Nephron (organoid): Measurements from ENCODE around the gene ZCCHC3.
"Not testable (repeated sequence)": the region's sequence is repeated elsewhere in the genome, so short reads cannot be mapped to it uniquely, and the experiment has no call there.

Source experiments
- H3K27ac Mint-ChIP-seq, 3 experiments: 2 replicates each; pipeline ENCODE4 v1.8.0; 2020; ENCODE audit warnings: mixed read lengths in 3 of 3, mild to moderate bottlenecking in 2 of 3, moderate library complexity in 1 of 3
- H3K27me3 Mint-ChIP-seq: 2 replicates; pipeline ENCODE4 v1.8.0; 2021; ENCODE audit warnings: low read depth, mild to moderate bottlenecking, moderate library complexity, mixed read lengths
- H3K36me3 Mint-ChIP-seq: 2 replicates; pipeline ENCODE4 v1.8.0; 2020; ENCODE audit warnings: low read depth, mixed read lengths
- H3K4me1 Mint-ChIP-seq: 2 replicates; pipeline ENCODE4 v1.8.0; 2020; ENCODE audit warnings: mixed read lengths
- H3K4me3 Mint-ChIP-seq, 3 experiments: 2 replicates each; pipeline ENCODE4 v1.8.0; 2020; ENCODE audit warnings: mild to moderate bottlenecking in 3 of 3, mixed read lengths in 3 of 3, moderate library complexity in 2 of 3
- H3K9me3 Mint-ChIP-seq: 2 replicates; pipeline ENCODE4 v1.8.0; 2020; ENCODE audit warnings: mixed read lengths
- CTCF ChIP-seq, 3 experiments: fragments of 200-600 bp; sonication (generic); IDR thresholded peaks; one replicate each; pipeline ENCODE4 v1.5.0; 2021; ENCODE audit warnings: antibody characterized with exemption in 3 of 3; ENCODE audit not compliant: unreplicated experiment in 3 of 3

Gene ZCCHC3

GRCh38 chr20:297098-297924 is at the start of gene ZCCHC3:
TSS of gene ZCCHC3 (plus strand) at chr20:297570. CDS start at chr20:297587, 17 bp downstream.
- Mint-ChIP-seq H3K27me3 (no peaks in the 10 kb centered on the region), H3K4me3 (peak within 1 kb of the TSS; percentile 100), H3K27ac (peak within 1 kb of the TSS; percentile 99 to 100 (median 100)), H3K36me3 (peaks cover 11% of the 10 kb centered on the region), H3K4me1 (peaks cover 46% of the 10 kb centered on the region), H3K9me3 (no peaks in the 10 kb centered on the region)
- peak in 2 of 3 experiments; percentile 8 to 17 for TF ChIP-seq CTCF (IDR thresholded peaks at IDR 0.05; ENCODE audit: unreplicated experiment in 3 of 3)

- no peak for TF ChIP-seq CTCF (IDR thresholded peaks at IDR 0.05; ENCODE audit: unreplicated experiment in 3 of 3)
- no peaks in the 10 kb centered on the region for H3K36me3 Mint-ChIP-seq
- H3K4me1 Mint-ChIP-seq = no peaks in the 10 kb centered on the region
- H3K9me3 Mint-ChIP-seq = no peaks in the 10 kb centered on the region
- no peak overlapping the region for H3K27ac Mint-ChIP-seq
- peaks cover 18% of the 10 kb centered on the region for H3K27me3 Mint-ChIP-seq
- no peak overlapping the region for H3K4me3 Mint-ChIP-seq
Observed at GRCh38 chr20:251354-251753, 46.0 kb upstream of the ZCCHC3 start.

GRCh38 chr20:252801-253200 is 44.6 kb upstream of the ZCCHC3 start:
- Mint-ChIP-seq H3K4me3 (no peak overlapping the region), H3K27ac (no peak overlapping the region), H3K36me3 (no peaks in the 10 kb centered on the region), H3K4me1 (no peaks in the 10 kb centered on the region), H3K9me3 (no peaks in the 10 kb centered on the region), H3K27me3 (peaks cover 18% of the 10 kb centered on the region)
- no peak for TF ChIP-seq CTCF (IDR thresholded peaks at IDR 0.05; ENCODE audit: unreplicated experiment in 3 of 3)

- peaks cover 18% of the 10 kb centered on the region for H3K27me3 Mint-ChIP-seq
- H3K4me1 Mint-ChIP-seq, H3K9me3 Mint-ChIP-seq, H3K4me3 Mint-ChIP-seq, H3K36me3 Mint-ChIP-seq, H3K27ac Mint-ChIP-seq: not testable (repeated sequence)
Observed at GRCh38 chr20:253447-253846, 43.9 kb upstream of the ZCCHC3 start.

- Mint-ChIP-seq H3K4me3 (no peak within 1 kb of the TSS), H3K36me3 (no peaks in the 10 kb centered on the region), H3K4me1 (no peaks in the 10 kb centered on the region), H3K27me3 (peaks cover 11% of the 10 kb centered on the region), H3K9me3 (no peaks in the 10 kb centered on the region), H3K27ac (no peak within 1 kb of the TSS)
- no peak for TF ChIP-seq CTCF (IDR thresholded peaks at IDR 0.05; ENCODE audit: unreplicated experiment in 3 of 3)
Observed at GRCh38 chr20:257419-257818, 40.0 kb upstream of the ZCCHC3 start, which contains the start of gene DEFB132. TSS of gene DEFB132 (plus strand) at chr20:257724. CDS start at chr20:257779, 55 bp downstream.

GRCh38 chr20:258269-258858 is 39.0 kb upstream of the ZCCHC3 start:
- H3K4me1 Mint-ChIP-seq = no peaks in the 10 kb centered on the region
- no peak overlapping the region for H3K4me3 Mint-ChIP-seq
- peaks cover 16% of the 10 kb centered on the region for H3K27me3 Mint-ChIP-seq
- no peaks in the 10 kb centered on the region for H3K36me3 Mint-ChIP-seq
- H3K27ac Mint-ChIP-seq = no peak overlapping the region
- TF ChIP-seq CTCF (IDR thresholded peaks at IDR 0.05; ENCODE audit: unreplicated experiment in 3 of 3) = no peak
- H3K9me3 Mint-ChIP-seq = no peaks in the 10 kb centered on the region
